Stimulated activated naive B cell treated with anti-CD40 and anti-IgM and Interleukin-4, amounts not matched to agents 10 μg/mL and 1 μg/mL and 100 μg/mL, for 72 hours (primary cell): ENCODE data around the gene LYPLAL1.

ENCODE experiments used
- ATAC-seq, 2 donors: fragments of 150-1000 bp; cut with Tn5 transposase; replicated peaks; 2 replicates each; pipeline ENCODE4 v1.10.0; 2021; ENCODE audit warnings: moderate library complexity in 1 of 2
- DNase-seq: peaks from one replicate; pipeline ENCODE4 v3.0.0; 2021
- H3K27ac Mint-ChIP-seq: one replicate; pipeline ENCODE4 v1.8.0; 2022; ENCODE audit warnings: mild to moderate bottlenecking, mixed read lengths
- H3K27me3 Mint-ChIP-seq, 2 donors: one replicate each; pipeline ENCODE4 v1.8.0; 2022; ENCODE audit warnings: mixed read lengths in 2 of 2
- H3K36me3 Mint-ChIP-seq, 2 donors: one replicate each; pipeline ENCODE4 v1.8.0; 2022; ENCODE audit warnings: mixed read lengths in 2 of 2, mild to moderate bottlenecking in 1 of 2
- H3K4me1 Mint-ChIP-seq, 2 donors: one replicate each; pipeline ENCODE4 v1.8.0; 2022; ENCODE audit warnings: mixed read lengths in 2 of 2, mild to moderate bottlenecking in 1 of 2
- H3K4me3 Mint-ChIP-seq, 2 donors: one replicate each; pipeline ENCODE4 v1.8.0; 2022; ENCODE audit warnings: mild to moderate bottlenecking in 2 of 2, mixed read lengths in 2 of 2, moderate library complexity in 1 of 2
- H3K9me3 Mint-ChIP-seq, 2 donors: one replicate each; pipeline ENCODE4 v1.8.0; 2022; ENCODE audit warnings: mixed read lengths in 2 of 2, mild to moderate bottlenecking in 1 of 2

Gene LYPLAL1

GRCh38 chr1:219257751-219258150 lies 84.1 kb downstream of the LYPLAL1 start:
- H3K4me1 Mint-ChIP-seq, result no peaks in the 10 kb centered on the region
- H3K27ac Mint-ChIP-seq, result no peak overlapping the region
- no peaks in the 10 kb centered on the region for H3K27me3 Mint-ChIP-seq
- peaks cover 15 to 22% of the 10 kb centered on the region in 2 donors for H3K9me3 Mint-ChIP-seq
- ATAC-seq, result no peak
- peaks cover 20 to 32% of the 10 kb centered on the region in 2 donors for H3K36me3 Mint-ChIP-seq
- no peak overlapping the region for H3K4me3 Mint-ChIP-seq
- DNase-seq, result no peak

GRCh38 chr1:219261454-219261853 lies 87.8 kb downstream of the LYPLAL1 start:
- no peak for DNase-seq
- H3K4me3 Mint-ChIP-seq, result no peak overlapping the region
- peaks cover 11 to 19% of the 10 kb centered on the region in 2 donors for H3K36me3 Mint-ChIP-seq
- H3K27me3 Mint-ChIP-seq, result no peaks in the 10 kb centered on the region
- no peak overlapping the region for H3K27ac Mint-ChIP-seq
- no peaks in the 10 kb centered on the region for H3K4me1 Mint-ChIP-seq
- H3K9me3 Mint-ChIP-seq, result peaks cover 15 to 17% of the 10 kb centered on the region in 2 donors
- ATAC-seq, result no peak
